Measurements from ENCODE around the gene CDH26. TPM values are rescaled to one million over a fixed set of nuclear protein-coding genes. Genes with fewer than 3 reads are reported as not detected.

CDH26 gene
- total RNA-seq, 1 experiment from 2014 or later, result 1.2 TPM

DNA sequence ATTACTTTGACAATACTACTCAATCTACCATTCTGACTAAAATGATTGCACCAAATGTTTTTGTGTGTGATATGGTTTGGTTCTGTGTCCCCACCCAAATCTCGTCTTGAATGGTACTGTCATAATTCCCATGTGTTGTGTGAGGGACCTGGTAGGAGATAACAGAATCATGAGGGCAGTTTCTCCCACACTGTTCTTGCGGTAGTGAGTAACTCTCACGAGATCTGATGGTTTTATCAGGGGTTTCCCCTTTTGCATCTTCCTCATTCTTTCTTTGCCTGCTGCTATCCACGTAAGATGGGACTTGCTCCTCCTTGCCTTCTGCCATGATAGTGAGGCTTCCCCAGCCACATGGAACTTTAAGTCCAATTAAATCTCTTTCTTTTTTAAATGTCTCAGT is 45.6 kb upstream of the CDH26 start:
- Mint-ChIP-seq H3K4me1 (ENCODE audit: low read depth, unreplicated experiment) (no peaks in the 10 kb centered on the region), H3K36me3 (ENCODE audit: insufficient read depth, unreplicated experiment) (peaks cover 19% of the 10 kb centered on the region), H3K27ac (ENCODE audit: unreplicated experiment) (no peak overlapping the region), H3K27me3 (ENCODE audit: insufficient read depth, unreplicated experiment) (no peaks in the 10 kb centered on the region), H3K4me3 (ENCODE audit: unreplicated experiment) (no peak overlapping the region), H3K9me3 (ENCODE audit: unreplicated experiment) (no peaks in the 10 kb centered on the region)
- no TSS peak for BruUV-seq (replicated peaks)
- no peaks in the 10 kb centered on the region for H3K9me3 ChIP-seq
- H3K27me3 ChIP-seq (replicated peaks; ENCODE audit: control insufficient read depth, insufficient read depth, low read length), result no peaks in the 10 kb centered on the region
- H3K4me3 ChIP-seq (ENCODE audit: low read depth, low read length), result no peak overlapping the region
- TF ChIP-seq, protein P1, sequence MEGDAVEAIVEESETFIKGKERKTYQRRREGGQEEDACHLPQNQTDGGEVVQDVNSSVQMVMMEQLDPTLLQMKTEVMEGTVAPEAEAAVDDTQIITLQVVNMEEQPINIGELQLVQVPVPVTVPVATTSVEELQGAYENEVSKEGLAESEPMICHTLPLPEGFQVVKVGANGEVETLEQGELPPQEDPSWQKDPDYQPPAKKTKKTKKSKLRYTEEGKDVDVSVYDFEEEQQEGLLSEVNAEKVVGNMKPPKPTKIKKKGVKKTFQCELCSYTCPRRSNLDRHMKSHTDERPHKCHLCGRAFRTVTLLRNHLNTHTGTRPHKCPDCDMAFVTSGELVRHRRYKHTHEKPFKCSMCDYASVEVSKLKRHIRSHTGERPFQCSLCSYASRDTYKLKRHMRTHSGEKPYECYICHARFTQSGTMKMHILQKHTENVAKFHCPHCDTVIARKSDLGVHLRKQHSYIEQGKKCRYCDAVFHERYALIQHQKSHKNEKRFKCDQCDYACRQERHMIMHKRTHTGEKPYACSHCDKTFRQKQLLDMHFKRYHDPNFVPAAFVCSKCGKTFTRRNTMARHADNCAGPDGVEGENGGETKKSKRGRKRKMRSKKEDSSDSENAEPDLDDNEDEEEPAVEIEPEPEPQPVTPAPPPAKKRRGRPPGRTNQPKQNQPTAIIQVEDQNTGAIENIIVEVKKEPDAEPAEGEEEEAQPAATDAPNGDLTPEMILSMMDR (IDR thresholded peaks at IDR 0.05; ENCODE audit: insufficient read depth in 1 of 2, low read depth in 1 of 2, low read length in 1 of 2, severe bottlenecking in 1 of 2, unreplicated experiment in 1 of 2), result no peak
- intact Hi-C loops (cut with micrococcal nuclease; ENCODE audit: unreplicated experiment), result no loop called here
- H3K36me3 ChIP-seq (ENCODE audit: control insufficient read depth, insufficient read depth, low read length), result no peaks in the 10 kb centered on the region
- CTCF ChIA-PET, result no interaction called here
- H3K4me1 ChIP-seq, result no peaks in the 10 kb centered on the region
- POLR2A ChIA-PET, result no interaction called here
- DNase-seq, result no peak

DNA sequence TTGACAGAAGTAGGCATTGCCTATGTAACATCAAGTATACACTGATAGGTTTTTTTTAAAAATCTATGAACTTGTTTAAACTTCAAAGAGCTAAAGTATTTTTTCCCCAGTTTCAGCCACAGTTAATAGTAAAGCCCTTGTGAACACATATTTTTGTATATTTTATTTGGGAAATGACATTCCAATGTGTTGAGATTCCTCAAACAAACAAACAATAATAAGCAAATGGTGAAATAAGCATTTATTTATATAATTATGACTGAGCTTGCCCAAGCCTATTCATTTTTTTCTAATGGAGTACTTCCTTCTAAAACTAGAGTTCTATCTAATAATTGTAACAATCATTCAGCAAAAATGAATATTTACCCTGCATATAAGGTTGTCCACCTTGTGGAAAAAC is 37.3 kb upstream of the CDH26 start:
- ChIA-PET POLR2A (interaction anchor here (1.0 kb wide), 1 partner anchor 20 kb away, joined by 5 read pairs; the partner anchor contains the start of genes FAM217B and PPP1R3D), CTCF (no interaction called here)
- no TSS peak for BruUV-seq (replicated peaks)
- no peaks in the 10 kb centered on the region for H3K9me3 ChIP-seq
- Mint-ChIP-seq H3K9me3 (ENCODE audit: unreplicated experiment) (no peaks in the 10 kb centered on the region), H3K27ac (ENCODE audit: unreplicated experiment) (no peak overlapping the region), H3K4me3 (ENCODE audit: unreplicated experiment) (no peak overlapping the region), H3K27me3 (ENCODE audit: insufficient read depth, unreplicated experiment) (no peaks in the 10 kb centered on the region), H3K4me1 (ENCODE audit: low read depth, unreplicated experiment) (peaks cover 2% of the 10 kb centered on the region), H3K36me3 (ENCODE audit: insufficient read depth, unreplicated experiment) (peaks cover 16% of the 10 kb centered on the region)
- H3K27me3 ChIP-seq (replicated peaks; ENCODE audit: control insufficient read depth, insufficient read depth, low read length), result no peaks in the 10 kb centered on the region
- H3K36me3 ChIP-seq (ENCODE audit: control insufficient read depth, insufficient read depth, low read length), result no peaks in the 10 kb centered on the region
- no peak for DNase-seq
- no peak overlapping the region for H3K4me3 ChIP-seq (ENCODE audit: low read depth, low read length)
- TF ChIP-seq, protein P1 (IDR thresholded peaks at IDR 0.05; ENCODE audit: insufficient read depth in 1 of 2, low read depth in 1 of 2, low read length in 1 of 2, severe bottlenecking in 1 of 2, unreplicated experiment in 1 of 2), result no peak
- intact Hi-C loops (cut with micrococcal nuclease; ENCODE audit: unreplicated experiment), result no loop called here
- H3K4me1 ChIP-seq, result peaks cover 6% of the 10 kb centered on the region; the same call in 1 of the 2 replicates

DNA sequence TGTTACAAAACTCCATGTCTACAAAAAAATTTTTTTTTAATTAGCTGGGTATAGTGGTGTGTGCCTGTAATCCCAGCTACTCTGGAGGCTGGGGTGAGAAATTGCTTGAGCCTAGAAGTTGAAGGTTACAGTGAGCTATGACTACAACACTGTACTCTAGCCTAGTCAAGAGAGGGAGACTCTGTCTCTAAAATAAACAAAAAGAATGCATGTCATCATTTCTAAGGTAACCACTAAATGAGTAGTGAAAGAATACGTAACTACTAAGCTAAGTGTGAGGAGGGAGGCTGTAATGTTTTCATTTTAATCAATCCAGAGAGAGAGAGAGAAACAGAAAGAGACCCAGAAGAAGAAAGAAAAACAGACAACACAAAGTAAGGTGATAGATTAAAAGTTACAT is 34.7 kb upstream of the CDH26 start:
- no peaks in the 10 kb centered on the region for H3K9me3 ChIP-seq
- Mint-ChIP-seq H3K36me3 (ENCODE audit: insufficient read depth, unreplicated experiment) (no peaks in the 10 kb centered on the region), H3K27me3 (ENCODE audit: insufficient read depth, unreplicated experiment) (no peaks in the 10 kb centered on the region), H3K27ac (ENCODE audit: unreplicated experiment) (no peak overlapping the region), H3K4me1 (ENCODE audit: low read depth, unreplicated experiment) (peaks cover 7% of the 10 kb centered on the region), H3K9me3 (ENCODE audit: unreplicated experiment) (no peaks in the 10 kb centered on the region), H3K4me3 (ENCODE audit: unreplicated experiment) (no peak overlapping the region)
- intact Hi-C loops (cut with micrococcal nuclease; ENCODE audit: unreplicated experiment), result no loop called here
- ChIA-PET CTCF (interaction anchor here (0.8 to 1.0 kb wide), 2 partner anchors 10 to 17 kb away, joined by 3 read pairs; partner anchors contain the start of genes FAM217B, PPP1R3D and SYCP2), POLR2A (no interaction called here)
- H3K4me1 ChIP-seq, result peaks cover 16% of the 10 kb centered on the region
- no peak overlapping the region for H3K4me3 ChIP-seq (ENCODE audit: low read depth, low read length)
- H3K36me3 ChIP-seq (ENCODE audit: control insufficient read depth, insufficient read depth, low read length), result no peaks in the 10 kb centered on the region
- no peaks in the 10 kb centered on the region for H3K27me3 ChIP-seq (replicated peaks; ENCODE audit: control insufficient read depth, insufficient read depth, low read length)
- BruUV-seq (replicated peaks), result no TSS peak
- DNase-seq, result no peak
- TF ChIP-seq, protein P1 (IDR thresholded peaks at IDR 0.05; ENCODE audit: insufficient read depth in 1 of 2, low read depth in 1 of 2, low read length in 1 of 2, severe bottlenecking in 1 of 2, unreplicated experiment in 1 of 2), result no peak

Data from Caco-2 (cell line).